ENCODE data around the gene ARL2.
A peak's percentile ranks its signal among the peaks of the same experiment; 100 is the strongest.

Gene ARL2

GRCh38 chr11:65056999-65057398 is 43.0 kb downstream of the ARL2 start:
- no peak overlapping the region for H3K4me3 ChIP-seq (replicated peaks; ENCODE audit: low read depth, low read length)
- TF ChIP-seq CTCF (IDR thresholded peaks at IDR 0.05; ENCODE audit: low read length, missing control alignments), result no peak

GRCh38 chr11:65057526-65057925 is 43.6 kb downstream of the ARL2 start:
- TF ChIP-seq CTCF (IDR thresholded peaks at IDR 0.05; ENCODE audit: low read length, missing control alignments), result no peak
- no peak overlapping the region for H3K4me3 ChIP-seq (replicated peaks; ENCODE audit: low read depth, low read length)
- DNase-seq (ENCODE audit: low read depth), result no peak

More at GRCh38 chr11:65056999-65057398, 43.0 kb downstream of the ARL2 start:
- DNase-seq (ENCODE audit: low read depth), result no peak

- TF ChIP-seq CTCF (IDR thresholded peaks at IDR 0.05; ENCODE audit: low read length, missing control alignments), result no peak
- H3K4me3 ChIP-seq (replicated peaks; ENCODE audit: low read depth, low read length), result no peak overlapping the region
- DNase-seq (ENCODE audit: low read depth), result no peak
These were observed 44.1 kb downstream of the ARL2 start for GRCh38 chr11:65058012-65058411.

- no peak for TF ChIP-seq CTCF (IDR thresholded peaks at IDR 0.05; ENCODE audit: low read length, missing control alignments)
- H3K4me3 ChIP-seq (replicated peaks; ENCODE audit: low read depth, low read length), result no peak within 1 kb of the TSS
- no peak for DNase-seq (ENCODE audit: low read depth)
These were observed 44.6 kb downstream of the ARL2 start, which contains the start of gene NAALADL1 for GRCh38 chr11:65058419-65059054. Gene NAALADL1 (minus strand): TSS chr11:65058553. CDS start chr11:65058521, 32 bp downstream.

GRCh38 chr11:65059523-65059922 is 45.6 kb downstream of the ARL2 start:
- no peak for DNase-seq (ENCODE audit: low read depth)
- no peak overlapping the region for H3K4me3 ChIP-seq (replicated peaks; ENCODE audit: low read depth, low read length)
- no peak for TF ChIP-seq CTCF (IDR thresholded peaks at IDR 0.05; ENCODE audit: low read length, missing control alignments)

- no peak overlapping the region for H3K4me3 ChIP-seq (replicated peaks; ENCODE audit: low read depth, low read length)
- peak; percentile 18 for DNase-seq (ENCODE audit: low read depth)
- TF ChIP-seq CTCF (IDR thresholded peaks at IDR 0.05; ENCODE audit: low read length, missing control alignments), result no peak
These were observed 46.2 kb downstream of the ARL2 start for GRCh38 chr11:65059959-65060824.

Measured in fibroblast of pulmonary artery (primary cell).